GM12864 (cell line): Measurements from ENCODE around the gene TMEM213.
"Not testable (repeated sequence)": the region's sequence is repeated elsewhere in the genome, so short reads cannot be mapped to it uniquely, and the experiment has no call there.

Experiments used
- DNase-seq: peaks from one replicate; pipeline ENCODE4 v3.0.0-alpha.2; 2011; ENCODE audit warnings: low read depth
- H3K4me3 ChIP-seq: 2 replicates; pipeline ENCODE4 v1.5.1; 2011; ENCODE audit warnings: mild to moderate bottlenecking, low read depth, low read length, control low read depth
- CTCF ChIP-seq: IDR thresholded peaks from 2 replicates; pipeline ENCODE4 v1.5.1; 2011; ENCODE audit warnings: low read depth, mild to moderate bottlenecking, moderate library complexity, low read length, control low read depth, inconsistent platforms; ENCODE audit errors: missing control alignments

TMEM213 gene

GRCh38 chr7:138798836-138799235 is 1.0 kb downstream of the TMEM213 start:
- no peak for TF ChIP-seq CTCF
- no peak for DNase-seq
- no peak overlapping the region for H3K4me3 ChIP-seq

GRCh38 chr7:138799336-138800000 is 1.7 kb downstream of the TMEM213 start:
- H3K4me3 ChIP-seq: no peak overlapping the region
- no peak for DNase-seq
- no peak for TF ChIP-seq CTCF

GRCh38 chr7:138801256-138801655 is 3.5 kb downstream of the TMEM213 start:
- no peak for DNase-seq
- H3K4me3 ChIP-seq: no peak overlapping the region
- TF ChIP-seq CTCF: no peak

- DNase-seq: no peak
- H3K4me3 ChIP-seq: no peak overlapping the region
- no peak for TF ChIP-seq CTCF
Measured at GRCh38 chr7:138802706-138803105, 4.9 kb downstream of the TMEM213 start.

GRCh38 chr7:138804618-138805017 is 6.8 kb downstream of the TMEM213 start:
- no peak overlapping the region for H3K4me3 ChIP-seq
- DNase-seq: no peak
- TF ChIP-seq CTCF: no peak

GRCh38 chr7:138809346-138809745 is 11.6 kb downstream of the TMEM213 start:
- H3K4me3 ChIP-seq: no peak overlapping the region
- no peak for DNase-seq
- TF ChIP-seq CTCF: no peak

- not testable (repeated sequence) for DNase-seq, H3K4me3 ChIP-seq
Measured at GRCh38 chr7:138811327-138811726, 13.5 kb downstream of the TMEM213 start.
